GM12872 (cell line): ENCODE measurements around the gene DRD3.

Experiments used
- TF ChIP-seq, protein P1 (sequence below): IDR thresholded peaks from 3 replicates; pipeline ENCODE4 v1.5.1; 2011; ENCODE audit warnings: low read depth, mild to moderate bottlenecking, low read length, moderate library complexity; ENCODE audit not compliant: insufficient read depth

The DRD3 gene

DNA sequence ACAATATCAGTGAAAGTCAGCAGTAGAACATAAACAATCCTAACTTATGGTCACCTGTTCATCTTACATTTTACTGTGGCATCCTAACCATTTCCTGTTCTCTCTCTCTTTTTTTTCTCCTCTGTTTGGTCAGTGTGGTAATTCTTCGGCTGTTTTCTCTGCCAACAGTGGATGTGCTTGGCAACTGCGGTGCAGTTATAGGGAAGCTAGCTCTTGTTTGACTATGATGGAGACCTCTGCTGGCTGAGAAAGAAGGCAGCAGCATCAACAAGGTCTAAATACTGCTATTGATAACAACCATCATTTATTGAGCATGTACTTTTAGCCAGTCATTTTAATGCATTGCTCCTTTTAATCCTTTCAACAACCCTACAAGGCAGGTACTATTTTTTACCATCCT is 723 bp upstream of the DRD3 start:
- TF ChIP-seq, protein P1, sequence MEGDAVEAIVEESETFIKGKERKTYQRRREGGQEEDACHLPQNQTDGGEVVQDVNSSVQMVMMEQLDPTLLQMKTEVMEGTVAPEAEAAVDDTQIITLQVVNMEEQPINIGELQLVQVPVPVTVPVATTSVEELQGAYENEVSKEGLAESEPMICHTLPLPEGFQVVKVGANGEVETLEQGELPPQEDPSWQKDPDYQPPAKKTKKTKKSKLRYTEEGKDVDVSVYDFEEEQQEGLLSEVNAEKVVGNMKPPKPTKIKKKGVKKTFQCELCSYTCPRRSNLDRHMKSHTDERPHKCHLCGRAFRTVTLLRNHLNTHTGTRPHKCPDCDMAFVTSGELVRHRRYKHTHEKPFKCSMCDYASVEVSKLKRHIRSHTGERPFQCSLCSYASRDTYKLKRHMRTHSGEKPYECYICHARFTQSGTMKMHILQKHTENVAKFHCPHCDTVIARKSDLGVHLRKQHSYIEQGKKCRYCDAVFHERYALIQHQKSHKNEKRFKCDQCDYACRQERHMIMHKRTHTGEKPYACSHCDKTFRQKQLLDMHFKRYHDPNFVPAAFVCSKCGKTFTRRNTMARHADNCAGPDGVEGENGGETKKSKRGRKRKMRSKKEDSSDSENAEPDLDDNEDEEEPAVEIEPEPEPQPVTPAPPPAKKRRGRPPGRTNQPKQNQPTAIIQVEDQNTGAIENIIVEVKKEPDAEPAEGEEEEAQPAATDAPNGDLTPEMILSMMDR, result peak; percentile 36; the same call in 2 of the 3 replicates

DNA sequence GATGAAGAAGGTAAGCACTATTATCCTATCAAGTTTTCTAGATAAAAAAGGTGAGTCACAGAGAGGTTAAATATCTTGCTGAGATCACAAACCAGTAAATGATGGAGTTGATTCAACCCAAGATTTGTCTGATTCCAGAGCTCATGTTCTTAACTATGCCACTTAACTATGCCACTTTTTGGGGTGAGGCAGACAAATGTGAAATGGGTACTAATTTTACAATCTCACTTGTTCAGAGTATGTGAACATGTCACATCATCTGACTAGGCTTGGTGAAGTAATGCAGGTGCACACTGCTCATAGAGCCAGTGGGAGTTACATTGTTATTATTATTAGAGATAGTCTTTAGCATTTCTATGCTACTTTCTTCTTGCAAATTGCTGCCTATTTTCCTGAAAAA is 2.0 kb downstream of the DRD3 start:
- TF ChIP-seq, protein P1, result no peak

DNA sequence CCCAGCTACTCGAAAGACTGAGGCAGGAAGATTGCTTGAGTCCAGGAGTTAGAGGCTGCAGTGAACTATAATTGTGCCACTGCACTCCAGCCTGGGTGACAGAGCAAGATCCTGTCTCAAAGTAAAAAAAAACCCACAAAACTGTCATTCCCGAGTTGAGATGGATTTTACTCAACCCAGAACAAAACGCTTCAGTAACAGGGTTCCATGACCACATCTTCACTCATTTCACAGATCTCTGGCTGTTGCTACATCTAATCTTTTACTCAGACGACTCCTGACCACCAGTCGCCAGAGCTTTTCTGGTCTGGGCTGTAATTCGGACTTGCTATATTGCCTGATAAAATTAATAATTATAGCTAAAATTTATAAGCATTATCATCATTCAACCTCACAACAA is 2.4 kb downstream of the DRD3 start:
- TF ChIP-seq, protein P1, result no peak

DNA sequence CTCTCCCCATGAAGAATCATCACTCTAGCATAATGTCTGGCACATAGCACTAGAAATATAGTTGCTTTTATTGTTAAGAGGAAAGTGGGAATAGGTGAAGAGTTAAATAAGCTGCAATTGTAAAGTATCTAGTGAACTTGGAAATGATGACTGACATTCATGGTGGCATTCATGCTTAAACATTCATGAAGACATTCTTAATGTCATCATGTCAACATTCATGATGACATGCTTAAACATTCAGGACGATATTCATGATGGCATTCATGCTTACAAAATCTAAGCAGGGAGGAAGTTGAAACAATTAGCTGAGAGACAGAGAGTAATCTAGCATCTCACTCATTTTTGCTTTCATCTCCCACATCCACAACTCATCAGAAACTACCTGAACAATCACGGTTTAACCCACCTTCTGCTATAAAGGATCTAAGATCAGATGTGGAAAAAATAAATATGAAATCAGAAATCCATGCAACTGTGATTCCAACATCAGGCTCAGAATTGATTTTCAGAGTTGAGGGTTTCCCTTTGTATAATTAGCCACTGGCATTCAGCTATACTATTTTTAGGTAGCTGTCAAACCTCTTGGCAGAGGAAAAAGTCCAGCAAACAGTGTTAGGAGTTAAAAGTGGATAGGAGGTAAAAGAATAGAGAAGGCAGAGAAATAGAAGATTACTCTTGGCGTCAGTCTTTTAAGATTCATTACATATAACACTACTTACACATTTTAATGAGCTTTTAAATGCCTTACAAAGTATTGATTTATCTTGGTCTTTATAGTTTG is 3.5 kb downstream of the DRD3 start:
- TF ChIP-seq, protein P1, result no peak

DNA sequence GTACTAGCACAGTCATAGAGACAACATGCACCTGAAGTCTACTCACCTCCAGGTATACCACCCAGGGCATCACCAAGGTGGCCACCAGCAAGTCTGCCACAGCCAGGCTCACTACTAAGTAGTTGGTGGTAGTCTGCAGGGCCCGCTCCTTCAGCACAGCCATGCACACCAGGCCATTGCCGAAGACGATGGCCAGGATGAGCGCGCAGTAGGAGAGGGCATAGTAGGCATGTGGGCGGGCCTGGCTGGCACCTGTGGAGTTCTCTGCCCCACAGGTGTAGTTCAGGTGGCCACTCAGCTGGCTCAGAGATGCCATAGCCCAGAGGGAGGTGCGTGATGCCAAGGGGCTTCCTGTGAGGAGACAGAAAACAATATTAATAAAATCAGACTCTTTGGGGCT is 7.2 kb downstream of the DRD3 start:
- TF ChIP-seq, protein P1, result no peak

DNA sequence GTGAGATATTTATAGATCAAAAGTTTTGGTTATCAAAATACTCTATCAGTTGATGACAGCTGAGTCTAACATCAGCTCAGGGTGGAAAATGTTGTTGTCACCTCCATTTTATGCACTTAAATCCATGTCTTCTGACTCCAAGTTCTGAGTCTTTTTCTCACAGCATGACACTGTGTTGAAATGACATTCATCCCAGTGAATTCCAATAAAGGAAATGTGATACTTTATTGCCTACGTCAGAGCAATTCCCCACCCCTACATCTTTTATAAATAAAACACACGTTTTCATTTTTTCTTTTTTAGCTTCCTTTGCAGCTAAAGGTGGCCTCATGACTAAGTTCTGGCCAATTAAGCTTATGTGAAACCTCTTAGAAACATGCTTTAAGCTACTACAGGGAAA is 10.7 kb downstream of the DRD3 start:
- TF ChIP-seq, protein P1, result no peak

DNA sequence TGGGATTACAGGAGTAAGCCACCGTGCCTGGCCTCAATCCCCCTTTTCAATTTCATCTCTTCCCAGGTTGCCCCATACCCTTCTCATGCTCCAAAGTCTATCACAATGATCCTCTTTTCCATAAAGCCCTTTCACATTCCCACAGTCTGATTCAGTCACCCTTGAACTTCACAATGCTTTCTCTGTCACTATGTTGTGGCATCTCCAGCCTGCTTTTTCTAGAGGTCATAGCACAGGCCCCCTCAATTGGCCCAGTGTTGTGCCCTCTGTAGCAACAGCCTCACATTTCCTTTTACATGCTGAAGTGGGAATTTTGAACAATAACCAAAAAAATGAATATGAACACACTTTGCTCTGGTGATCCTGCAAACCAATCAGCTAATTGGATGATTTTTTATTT is 21.5 kb downstream of the DRD3 start:
- TF ChIP-seq, protein P1, result no peak
